Activated naive CD4-positive, alpha-beta T cell treated with anti-CD3 and anti-CD28 coated beads, Interleukin-2, amount 50 U/mL, for 72 hours (primary cell): ENCODE measurements around the gene BAIAP3. TPM values are rescaled to one million over a fixed set of nuclear protein-coding genes. Genes with fewer than 3 reads are reported as not detected.
A peak's percentile ranks its signal among the peaks of the same experiment; 100 is the strongest.

ENCODE experiments used
- ATAC-seq, 2 donors: fragments of 150-1000 bp; cut with Tn5 transposase; 2 replicates each; pipeline ENCODE4 v1.10.0; 2021; ENCODE audit warnings: mild to moderate bottlenecking in 2 of 2, moderate library complexity in 2 of 2
- DNase-seq, 2 donors: peaks; one replicate each; pipeline ENCODE4 v3.0.0; 2021 to 2022; ENCODE audit warnings: low spot score in 2 of 2
- H3K27ac Mint-ChIP-seq, 2 donors: one replicate each; pipeline ENCODE4 v1.8.0; 2022; ENCODE audit warnings: mild to moderate bottlenecking in 2 of 2, mixed read lengths in 2 of 2
- H3K36me3 Mint-ChIP-seq, 2 donors: one replicate each; pipeline ENCODE4 v1.8.0; 2022; ENCODE audit warnings: mixed read lengths in 2 of 2
- H3K9me3 Mint-ChIP-seq, 2 donors: one replicate each; pipeline ENCODE4 v1.8.0; 2022; ENCODE audit warnings: mixed read lengths in 2 of 2
- total RNA-seq, 2 donors: library from RNA; stranded (reverse); gene quantifications; one replicate each; pipeline ENCODE4 v1.2.3, GENCODE V29; 2022

The BAIAP3 gene
- total RNA-seq, 2 donors from 2014 or later: 0.34 to 1.9 TPM

DNA sequence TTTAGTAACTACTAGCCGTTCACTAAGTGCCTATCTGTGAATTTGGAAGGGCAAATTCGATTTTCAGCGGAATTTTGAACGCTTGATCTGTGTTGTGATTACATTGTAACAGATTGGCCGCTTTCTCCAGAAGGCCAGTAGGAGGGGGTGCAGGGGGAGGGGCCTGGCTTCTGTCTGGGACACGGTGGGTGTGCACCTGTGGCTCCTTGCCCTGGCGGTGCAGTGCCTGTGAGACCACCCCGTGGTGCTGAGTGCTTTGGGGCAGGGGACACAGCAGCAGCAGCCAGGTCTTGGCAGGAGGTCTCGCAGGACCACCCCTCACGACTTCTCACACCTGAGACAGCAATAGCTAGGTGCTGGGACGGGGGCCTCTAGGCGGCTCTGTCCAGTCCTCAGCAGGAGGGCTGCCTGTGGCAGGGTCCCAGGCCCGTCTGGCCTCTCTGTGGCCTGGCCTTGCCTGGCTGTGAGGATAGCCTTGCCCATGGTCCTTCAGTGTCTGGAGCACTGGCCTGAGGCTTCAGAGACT, 22.2 kb upstream of the BAIAP3 start:
- H3K36me3 Mint-ChIP-seq: peaks cover 14 to 26% of the 10 kb centered on the region in 2 donors
- no peaks in the 10 kb centered on the region for H3K9me3 Mint-ChIP-seq
- DNase-seq: no peak
- ATAC-seq: no peak
- peak overlapping the region; percentile 92 to 96 for H3K27ac Mint-ChIP-seq

DNA sequence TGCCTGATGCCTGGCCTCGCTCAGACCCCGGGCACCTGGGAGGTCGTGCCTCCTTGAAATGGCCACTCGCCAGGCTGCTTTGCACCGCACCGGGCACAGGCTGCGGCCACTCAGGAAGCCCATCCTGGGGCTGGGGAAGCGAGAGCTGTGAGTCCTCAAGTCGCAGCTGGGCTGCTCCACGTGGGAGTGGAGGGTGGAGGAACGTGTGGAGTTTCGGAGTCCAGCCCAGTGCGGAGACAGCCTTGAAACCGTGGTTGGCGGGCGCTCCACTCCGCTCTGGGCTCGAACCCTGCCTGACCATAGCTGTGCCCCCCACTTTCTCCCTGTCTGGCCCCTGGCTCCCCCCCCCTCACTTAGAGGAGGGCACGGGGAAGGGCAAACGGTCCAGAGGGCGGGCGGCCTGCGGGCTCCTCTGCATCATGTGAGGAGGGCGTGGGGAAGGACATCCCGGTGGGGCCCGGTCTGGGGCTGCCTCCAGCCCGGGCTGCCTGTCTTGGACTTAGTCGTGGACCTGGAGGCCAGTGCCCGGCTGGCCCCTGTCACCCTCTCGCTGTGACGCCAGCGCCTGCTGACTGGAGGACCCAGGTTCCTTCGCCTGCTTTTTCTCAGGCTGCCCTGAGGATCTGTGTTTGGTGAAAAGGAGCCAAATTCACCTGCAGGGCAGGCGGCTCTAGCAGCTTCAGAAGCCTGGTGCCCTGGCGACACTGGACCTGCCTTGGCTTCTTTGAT, 21.5 kb upstream of the BAIAP3 start:
- H3K9me3 Mint-ChIP-seq: no peaks in the 10 kb centered on the region

DNA sequence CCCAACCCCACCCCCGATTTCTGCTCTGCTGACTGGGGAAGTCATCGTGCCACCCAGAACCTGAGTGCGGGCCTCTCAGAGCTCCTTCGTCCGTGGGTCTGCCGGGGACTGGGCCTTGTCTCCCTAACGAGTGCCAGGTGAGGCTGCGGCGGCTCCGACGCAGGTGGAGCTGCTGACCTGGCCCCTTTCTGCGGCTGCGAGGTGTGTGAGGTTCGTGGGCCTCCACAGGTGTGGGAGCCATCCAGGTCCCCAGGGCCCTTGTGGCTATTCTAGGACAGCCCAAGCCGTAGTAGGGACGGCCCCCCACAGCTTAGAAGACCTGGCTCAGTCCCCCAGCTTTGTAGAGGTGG, 21.0 kb upstream of the BAIAP3 start:
- Mint-ChIP-seq H3K9me3 (no peaks in the 10 kb centered on the region), H3K36me3 (peaks cover 19 to 27% of the 10 kb centered on the region in 2 donors), H3K27ac (peak overlapping the region; percentile 27 to 44)
- DNase-seq (no peak), ATAC-seq (no peak)

More for the DNA sequence above, 21.5 kb upstream of the BAIAP3 start:
- Mint-ChIP-seq H3K36me3 (peaks cover 14 to 26% of the 10 kb centered on the region in 2 donors), H3K27ac (peak overlapping the region; percentile 92 to 96)
- ATAC-seq (no peak), DNase-seq (no peak)

DNA sequence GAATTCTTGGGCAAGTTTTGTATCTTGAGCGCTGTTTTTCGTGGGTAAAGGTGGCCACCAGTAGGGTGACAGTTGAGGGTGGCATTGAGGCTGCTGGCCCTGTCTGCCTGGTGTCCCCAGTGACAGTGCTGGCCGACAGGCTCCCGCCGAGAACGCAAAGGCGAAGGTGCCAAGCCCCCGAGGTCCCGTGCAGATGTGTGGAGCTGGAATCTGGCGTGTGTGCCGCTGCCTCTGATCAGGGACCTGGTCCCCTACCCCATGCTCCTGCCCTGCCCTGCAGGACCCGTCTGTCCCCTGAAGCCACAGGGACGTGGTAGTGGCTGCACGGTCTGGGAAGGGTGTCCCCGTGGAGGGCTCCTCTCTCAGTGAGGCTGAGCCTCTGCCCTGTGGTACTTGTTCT, 20.5 kb upstream of the BAIAP3 start:
- Mint-ChIP-seq H3K9me3 (no peaks in the 10 kb centered on the region), H3K27ac (peak overlapping the region; percentile 27 to 65), H3K36me3 (peaks cover 23 to 31% of the 10 kb centered on the region in 2 donors)
- ATAC-seq (no peak), DNase-seq (no peak)

DNA sequence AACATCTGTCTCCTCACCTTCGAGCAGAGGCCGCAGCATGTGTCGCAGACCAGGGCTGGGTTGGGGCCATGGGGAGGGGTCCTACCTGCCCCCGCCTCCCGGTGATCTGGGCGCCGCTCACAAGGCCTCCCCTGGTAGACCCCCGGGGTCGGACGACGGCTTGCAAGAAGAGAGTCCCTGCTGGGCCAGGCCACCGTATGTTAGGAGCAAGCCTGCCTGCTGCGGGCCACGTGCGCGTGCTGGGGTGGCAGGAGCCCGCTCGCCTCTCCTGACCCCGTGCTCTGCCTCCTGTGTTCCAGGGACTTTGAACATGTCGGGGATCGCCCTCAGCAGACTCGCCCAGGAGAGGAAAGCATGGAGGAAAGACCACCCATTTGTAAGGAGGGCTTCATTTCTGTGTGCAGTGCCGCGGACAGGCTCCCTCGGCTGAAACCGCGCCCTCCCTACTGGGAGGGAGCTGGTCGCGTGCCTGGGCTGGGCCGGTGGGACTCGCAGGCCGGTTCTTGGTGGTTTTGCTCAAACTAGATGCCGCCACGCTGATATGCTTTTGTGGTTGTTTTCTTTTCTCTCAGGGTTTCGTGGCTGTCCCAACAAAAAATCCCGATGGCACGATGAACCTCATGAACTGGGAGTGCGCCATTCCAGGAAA, 19.6 kb upstream of the BAIAP3 start:
- Mint-ChIP-seq H3K9me3 (no peaks in the 10 kb centered on the region), H3K36me3 (peaks cover 31 to 38% of the 10 kb centered on the region in 2 donors), H3K27ac (peak overlapping the region; percentile 56 to 68)
- ATAC-seq (no peak), DNase-seq (no peak)

DNA sequence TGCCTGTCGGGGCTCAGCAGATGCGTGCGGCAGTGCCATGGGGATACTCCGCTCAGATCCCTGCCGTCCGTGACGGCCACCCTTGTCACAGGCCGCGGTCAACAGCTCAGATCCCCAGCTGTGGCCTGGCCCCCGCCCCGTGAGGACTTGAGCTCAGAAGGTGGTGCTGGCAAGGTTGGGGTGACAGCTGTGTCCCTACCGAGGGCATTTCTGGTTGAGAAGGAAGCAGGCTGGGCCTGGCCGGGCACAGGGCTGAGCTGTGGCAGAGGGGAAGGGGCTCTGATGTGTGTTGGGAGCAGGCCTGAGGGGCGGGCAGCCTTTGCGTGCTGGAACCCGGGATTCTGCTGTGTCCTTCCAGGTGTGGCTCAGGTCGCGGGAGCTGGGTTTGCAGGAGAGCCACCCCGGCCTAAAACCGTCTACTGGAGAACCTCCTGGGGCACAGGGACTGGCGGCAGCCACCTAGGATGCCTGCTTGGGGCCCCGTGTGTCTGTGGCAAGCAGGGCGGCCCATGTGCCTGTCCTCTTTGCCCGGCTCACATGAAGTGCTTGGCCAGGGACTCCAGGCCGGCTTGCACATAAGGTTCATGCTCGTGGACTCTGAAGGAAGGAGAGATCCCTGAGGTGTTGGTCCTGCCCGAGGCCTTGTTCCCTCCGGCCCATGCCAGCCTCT, 18.9 kb upstream of the BAIAP3 start:
- peaks cover 31 to 44% of the 10 kb centered on the region in 2 donors for H3K36me3 Mint-ChIP-seq
- H3K9me3 Mint-ChIP-seq: no peaks in the 10 kb centered on the region
- H3K27ac Mint-ChIP-seq: peak overlapping the region; percentile 56 to 68
- no peak for DNase-seq
- ATAC-seq: no peak

DNA sequence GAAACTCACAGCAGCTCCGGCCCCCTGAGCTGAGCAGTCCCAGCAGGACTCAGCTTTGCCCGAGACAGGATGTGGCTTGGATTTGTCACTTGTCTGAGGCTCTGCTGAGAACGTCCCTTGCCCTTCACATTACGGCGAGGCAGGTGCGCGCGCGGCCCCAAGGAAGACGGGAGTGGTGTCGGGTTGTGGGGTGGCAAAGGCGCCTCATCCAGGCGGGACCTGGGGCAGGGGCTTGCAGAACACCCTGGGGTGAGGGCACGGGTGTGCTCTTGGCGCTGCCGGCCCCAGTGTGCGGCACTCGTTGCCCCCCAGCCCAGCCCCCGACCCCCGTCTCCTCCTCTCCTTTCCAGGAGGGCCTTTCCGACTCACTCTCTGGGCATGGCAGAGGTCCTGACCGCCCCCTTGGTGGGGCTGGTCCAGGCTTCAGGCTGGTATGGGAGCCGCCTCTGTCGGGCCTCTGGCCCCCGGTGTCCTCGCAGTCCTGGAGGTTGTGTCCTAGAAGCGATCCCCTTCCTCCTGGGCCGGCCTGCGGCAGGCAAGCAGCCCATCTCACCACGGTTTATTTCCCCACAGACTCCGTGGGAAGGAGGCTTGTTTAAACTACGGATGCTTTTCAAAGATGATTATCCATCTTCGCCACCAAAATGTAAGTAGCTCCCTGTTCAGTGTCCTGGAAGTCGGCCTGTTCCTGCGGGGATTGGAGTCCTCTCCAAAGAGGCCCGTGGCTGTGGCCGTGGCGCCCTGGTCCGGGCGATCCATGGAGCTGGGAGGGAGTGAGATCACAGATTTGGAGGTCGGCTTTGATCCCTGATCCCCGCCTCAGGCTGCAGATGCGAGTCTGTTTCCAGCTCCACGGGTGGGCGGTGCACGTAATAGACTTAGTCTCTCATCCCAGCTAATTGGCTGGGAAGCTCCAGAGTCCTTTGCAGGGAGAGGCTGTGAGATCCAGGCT, 18.1 kb upstream of the BAIAP3 start:
- DNase-seq (no peak), ATAC-seq (no peak)
- peaks cover 31 to 43% of the 10 kb centered on the region in 2 donors for H3K36me3 Mint-ChIP-seq
- H3K27ac Mint-ChIP-seq: peak overlapping the region in 1 of 2 donors; percentile 50
- H3K9me3 Mint-ChIP-seq: no peaks in the 10 kb centered on the region

DNA sequence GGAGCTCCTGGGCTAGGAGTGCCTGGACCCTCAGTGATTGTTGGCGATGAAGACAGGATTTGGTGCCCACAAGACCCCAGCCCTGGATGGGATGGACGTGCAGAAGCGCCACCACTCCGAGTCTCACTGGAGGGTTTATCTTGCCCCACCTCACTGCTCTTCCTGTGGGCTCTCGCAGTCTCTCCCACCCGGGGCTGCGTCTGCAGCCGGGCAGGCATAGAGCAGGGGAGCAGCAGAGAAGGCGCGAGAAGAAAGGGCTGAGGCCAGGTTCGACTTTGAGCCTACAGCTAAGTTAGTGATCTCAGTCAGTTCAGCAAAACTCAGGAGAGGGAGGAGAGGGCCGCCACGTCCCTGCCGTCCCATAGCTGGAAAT, 17.4 kb upstream of the BAIAP3 start:
- ATAC-seq: no peak
- DNase-seq: no peak
- Mint-ChIP-seq H3K36me3 (peaks cover 26 to 36% of the 10 kb centered on the region in 2 donors), H3K9me3 (no peaks in the 10 kb centered on the region), H3K27ac (no peak overlapping the region)

DNA sequence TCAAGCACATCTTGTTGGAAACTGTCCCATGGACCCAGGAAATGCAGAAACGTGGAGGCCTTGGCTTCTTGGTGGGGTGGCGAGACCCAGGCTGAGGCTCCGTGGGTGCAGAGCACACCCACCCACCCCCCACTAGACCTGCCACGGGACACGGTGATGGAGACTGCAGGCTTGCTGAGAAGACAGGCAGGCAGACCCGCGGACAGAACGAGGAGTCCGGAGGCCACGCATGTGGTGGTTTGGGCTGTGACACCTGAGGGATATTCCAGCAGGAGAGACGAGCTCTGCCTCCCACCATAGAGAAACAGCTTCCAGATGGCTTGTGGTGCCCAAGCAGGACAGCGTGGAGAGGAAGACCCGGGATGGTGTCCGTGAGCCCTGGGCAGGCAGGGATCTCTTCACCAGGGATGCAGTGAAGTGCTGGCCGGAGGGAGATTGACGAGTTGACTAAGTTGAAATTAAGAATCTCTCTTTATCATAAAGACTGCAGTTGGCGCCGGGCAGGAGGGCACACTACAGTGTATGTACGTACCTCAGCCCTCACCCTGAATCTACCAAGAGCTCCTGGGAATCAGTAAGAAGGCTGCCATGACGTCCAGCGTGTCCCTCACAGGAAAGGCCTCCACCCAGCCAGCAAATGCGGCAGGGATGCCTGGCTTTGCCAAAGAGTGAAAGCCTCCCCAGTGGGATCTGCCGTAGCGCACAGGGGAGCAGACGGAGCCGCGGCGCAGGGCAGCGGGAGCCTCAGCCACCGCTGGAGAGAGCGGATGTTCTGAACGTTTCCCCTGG, 15.8 kb upstream of the BAIAP3 start:
- DNase-seq: no peak
- H3K9me3 Mint-ChIP-seq: no peaks in the 10 kb centered on the region
- peaks cover 24 to 33% of the 10 kb centered on the region in 2 donors for H3K36me3 Mint-ChIP-seq
- ATAC-seq: no peak
- H3K27ac Mint-ChIP-seq: peak overlapping the region in 1 of 2 donors; percentile 55

DNA sequence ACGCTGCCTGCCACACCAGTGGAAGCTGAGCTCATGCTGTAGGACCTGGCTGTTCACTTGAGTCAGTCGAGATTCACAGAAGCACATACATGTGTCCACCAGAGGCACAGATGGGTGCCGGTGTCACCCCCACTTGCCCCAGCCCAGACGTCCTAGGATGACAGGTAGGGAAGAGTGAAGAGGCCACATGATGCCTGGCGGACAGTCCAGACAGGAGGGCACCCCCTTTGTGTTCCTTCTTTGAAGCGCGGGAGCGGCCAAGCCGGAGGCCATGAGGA, 15.2 kb upstream of the BAIAP3 start:
- H3K9me3 Mint-ChIP-seq: no peaks in the 10 kb centered on the region
- H3K36me3 Mint-ChIP-seq: peaks cover 24 to 33% of the 10 kb centered on the region in 2 donors
- DNase-seq: no peak
- no peak for ATAC-seq
- H3K27ac Mint-ChIP-seq: peak overlapping the region in 1 of 2 donors; percentile 91

DNA sequence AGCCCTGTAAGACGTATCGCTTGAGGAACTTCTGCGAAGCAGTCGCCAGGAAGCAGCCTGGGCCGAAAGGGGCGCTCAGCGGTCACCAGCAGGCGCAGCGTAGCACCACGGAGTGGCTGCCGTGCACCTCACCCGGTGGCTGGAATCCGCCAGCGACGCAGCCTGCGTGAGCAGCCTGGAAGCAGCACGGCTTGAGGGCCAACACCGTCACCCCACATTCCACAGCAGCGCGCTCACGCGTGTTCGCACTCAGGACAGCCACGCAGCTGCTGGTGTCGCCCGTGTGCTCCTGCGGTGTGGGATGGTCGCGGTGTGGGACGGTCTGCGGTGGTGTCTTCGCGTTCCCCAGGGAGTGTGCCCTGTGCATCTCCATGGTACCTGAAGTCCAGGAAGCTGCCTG, 14.4 kb upstream of the BAIAP3 start:
- no peaks in the 10 kb centered on the region for H3K9me3 Mint-ChIP-seq
- DNase-seq: no peak
- H3K36me3 Mint-ChIP-seq: peaks cover 24 to 33% of the 10 kb centered on the region in 2 donors

DNA sequence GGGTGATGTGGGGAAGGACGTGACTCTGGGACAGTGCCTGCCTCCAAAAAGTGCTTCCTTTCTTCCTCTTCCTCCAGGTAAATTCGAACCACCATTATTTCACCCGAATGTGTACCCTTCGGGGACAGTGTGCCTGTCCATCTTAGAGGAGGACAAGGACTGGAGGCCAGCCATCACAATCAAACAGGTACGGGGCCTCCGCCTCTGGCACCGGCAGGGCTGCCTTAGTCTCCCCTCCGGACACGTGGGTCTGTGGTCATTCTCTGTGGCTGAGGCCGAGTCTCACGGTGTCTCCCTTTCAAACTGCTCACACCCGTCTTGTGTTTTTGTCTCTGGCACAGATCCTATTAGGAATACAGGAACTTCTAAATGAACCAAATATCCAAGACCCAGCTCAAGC, 13.3 kb upstream of the BAIAP3 start:
- Mint-ChIP-seq H3K36me3 (peaks cover 24 to 29% of the 10 kb centered on the region in 2 donors), H3K9me3 (no peaks in the 10 kb centered on the region), H3K27ac (peak overlapping the region; percentile 23 to 44)
- DNase-seq (no peak), ATAC-seq (no peak)

More for the DNA sequence above, 14.4 kb upstream of the BAIAP3 start:
- no peak for ATAC-seq
- no peak overlapping the region for H3K27ac Mint-ChIP-seq

DNA sequence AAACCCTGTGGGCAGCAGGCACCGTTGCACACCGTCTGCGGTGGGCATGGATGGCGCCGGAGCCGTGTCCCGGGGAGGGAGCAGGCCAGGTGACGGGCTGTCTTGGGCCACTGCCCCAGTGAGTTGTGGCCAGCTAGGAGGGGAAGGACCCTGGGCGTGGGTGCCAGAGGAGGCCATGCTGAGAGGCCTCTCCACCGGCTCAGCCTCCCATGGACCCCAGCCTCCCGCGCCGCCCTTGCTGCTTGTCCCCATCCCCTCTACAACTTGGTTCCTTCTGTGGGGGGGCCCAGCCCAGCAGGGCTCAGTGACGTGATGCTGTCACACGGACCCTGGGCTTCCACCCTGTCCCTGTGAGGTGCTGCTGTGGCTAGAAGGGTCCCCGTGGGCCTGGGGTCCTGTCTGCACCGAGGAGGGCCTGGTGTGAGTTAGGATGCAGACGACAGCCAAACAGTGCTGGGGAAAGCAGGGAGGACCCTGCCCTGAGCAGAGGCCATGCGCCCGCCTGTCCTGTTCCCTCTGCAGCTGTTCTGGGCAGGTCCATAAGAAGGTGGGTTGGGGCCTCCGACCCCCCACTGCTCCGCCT, 12.7 kb upstream of the BAIAP3 start:
- Mint-ChIP-seq H3K36me3 (peaks cover 24 to 27% of the 10 kb centered on the region in 2 donors), H3K27ac (peak overlapping the region; percentile 23 to 55), H3K9me3 (no peaks in the 10 kb centered on the region)
- DNase-seq (no peak), ATAC-seq (peak in 1 of 2 donors; percentile 8)

DNA sequence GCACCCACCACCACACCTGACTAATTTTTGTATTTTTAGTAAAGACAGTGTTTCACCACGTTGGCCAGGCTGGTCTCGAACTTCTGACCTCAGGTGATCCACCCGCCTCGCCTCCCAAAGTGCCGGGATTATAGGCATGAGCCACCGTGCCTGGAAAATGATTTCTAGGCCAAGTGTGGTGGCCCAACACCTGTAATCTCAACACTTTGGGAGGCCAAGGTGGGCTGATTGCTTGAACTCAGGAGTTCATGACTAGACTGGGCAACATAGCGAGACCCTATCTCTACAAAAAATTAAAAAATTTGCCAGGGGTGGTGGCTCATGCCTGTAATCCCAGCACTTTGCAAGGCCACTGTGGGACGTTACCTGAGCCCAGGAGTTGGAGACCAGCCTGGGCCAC, 11.0 kb upstream of the BAIAP3 start:
- DNase-seq: no peak
- no peaks in the 10 kb centered on the region for H3K9me3 Mint-ChIP-seq
- H3K27ac Mint-ChIP-seq: no peak overlapping the region
- H3K36me3 Mint-ChIP-seq: peaks cover 19 to 21% of the 10 kb centered on the region in 2 donors
- no peak for ATAC-seq
